Neural crest cell (in vitro differentiated cells): Measurements from ENCODE around the gene GNAQ. TPM values are rescaled to one million over a fixed set of nuclear protein-coding genes. Genes with fewer than 3 reads are reported as not detected.

Experiments used
- DNase-seq: peaks from one replicate; pipeline ENCODE4 v3.0.0; 2021; ENCODE audit warnings: low read depth, mixed read lengths, low spot score
- H3K27ac Mint-ChIP-seq: one replicate; pipeline ENCODE4 v1.8.0; 2021; ENCODE audit warnings: mild to moderate bottlenecking, mixed read lengths; ENCODE audit not compliant: unreplicated experiment
- H3K27me3 Mint-ChIP-seq: 2 replicates; pipeline ENCODE4 v1.8.0; 2021; ENCODE audit warnings: low read depth, mild to moderate bottlenecking, mixed read lengths
- H3K36me3 Mint-ChIP-seq: 2 replicates; pipeline ENCODE4 v1.8.0; 2021; ENCODE audit warnings: low read depth, mild to moderate bottlenecking, mixed read lengths
- H3K4me1 Mint-ChIP-seq: 2 replicates; pipeline ENCODE4 v1.8.0; 2021; ENCODE audit warnings: mixed read lengths
- H3K4me3 Mint-ChIP-seq: one replicate; pipeline ENCODE4 v1.8.0; 2021; ENCODE audit warnings: mild to moderate bottlenecking, mixed read lengths
- H3K9me3 Mint-ChIP-seq: 2 replicates; pipeline ENCODE4 v1.8.0; 2021; ENCODE audit warnings: mixed read lengths
- CTCF ChIP-seq: fragments of 200-600 bp; sonication (generic); conservative IDR thresholded peaks from 2 replicates; pipeline ENCODE4 v1.5.0; 2021; ENCODE audit warnings: antibody characterized with exemption, mild to moderate bottlenecking
- total RNA-seq: library from RNA; stranded (reverse); gene quantifications from 2 replicates; pipeline ENCODE4 v1.2.1, GENCODE V29; 2021

GNAQ gene
- total RNA-seq, 1 donor from 2014 or later: 53.3 TPM

DNA sequence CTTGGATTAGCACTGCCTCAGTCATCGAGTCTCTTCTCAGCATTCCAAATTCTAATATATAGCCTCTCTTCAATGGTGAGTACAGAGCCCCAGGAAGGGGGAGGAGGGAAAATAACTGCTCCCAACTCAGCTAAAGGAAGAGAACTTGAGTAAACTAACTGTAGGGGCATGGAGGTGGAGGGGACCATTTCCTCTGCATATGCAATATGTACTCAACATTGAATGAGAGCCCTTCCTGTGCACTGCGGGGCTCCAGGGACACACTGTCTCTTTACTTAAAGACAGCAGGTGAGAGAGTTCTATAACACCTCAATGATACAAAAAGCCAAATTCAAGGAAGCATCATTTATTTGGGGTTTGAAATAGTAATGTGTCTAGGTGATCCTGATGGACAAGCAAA, 75.1 kb downstream of the GNAQ start:
- TF ChIP-seq CTCF: no peak
- Mint-ChIP-seq H3K4me1 (peaks cover 37% of the 10 kb centered on the region), H3K27ac (no peak overlapping the region), H3K27me3 (no peaks in the 10 kb centered on the region), H3K36me3 (no peaks in the 10 kb centered on the region), H3K4me3 (no peak overlapping the region), H3K9me3 (no peaks in the 10 kb centered on the region)
- DNase-seq: no peak

DNA sequence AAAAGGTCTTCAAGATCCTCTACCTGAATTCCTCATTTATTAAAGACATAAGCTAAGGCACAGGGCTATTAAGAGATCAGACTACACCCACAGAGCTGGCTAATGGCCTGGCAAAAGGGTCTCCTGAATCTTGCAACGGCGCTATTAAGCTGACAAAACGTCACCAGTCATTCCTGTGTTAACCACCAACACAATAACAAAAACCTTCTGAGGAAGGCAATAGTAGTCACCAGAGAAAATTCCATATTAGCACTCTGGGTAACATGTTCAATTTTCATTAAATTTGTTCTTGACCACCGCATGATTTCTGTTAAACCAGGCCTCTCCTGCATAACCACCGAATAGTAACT, 77.0 kb downstream of the GNAQ start:
- DNase-seq: no peak
- Mint-ChIP-seq H3K4me1 (peaks cover 32% of the 10 kb centered on the region), H3K9me3 (no peaks in the 10 kb centered on the region), H3K27me3 (no peaks in the 10 kb centered on the region), H3K36me3 (no peaks in the 10 kb centered on the region), H3K4me3 (no peak overlapping the region), H3K27ac (no peak overlapping the region)
- TF ChIP-seq CTCF: no peak

DNA sequence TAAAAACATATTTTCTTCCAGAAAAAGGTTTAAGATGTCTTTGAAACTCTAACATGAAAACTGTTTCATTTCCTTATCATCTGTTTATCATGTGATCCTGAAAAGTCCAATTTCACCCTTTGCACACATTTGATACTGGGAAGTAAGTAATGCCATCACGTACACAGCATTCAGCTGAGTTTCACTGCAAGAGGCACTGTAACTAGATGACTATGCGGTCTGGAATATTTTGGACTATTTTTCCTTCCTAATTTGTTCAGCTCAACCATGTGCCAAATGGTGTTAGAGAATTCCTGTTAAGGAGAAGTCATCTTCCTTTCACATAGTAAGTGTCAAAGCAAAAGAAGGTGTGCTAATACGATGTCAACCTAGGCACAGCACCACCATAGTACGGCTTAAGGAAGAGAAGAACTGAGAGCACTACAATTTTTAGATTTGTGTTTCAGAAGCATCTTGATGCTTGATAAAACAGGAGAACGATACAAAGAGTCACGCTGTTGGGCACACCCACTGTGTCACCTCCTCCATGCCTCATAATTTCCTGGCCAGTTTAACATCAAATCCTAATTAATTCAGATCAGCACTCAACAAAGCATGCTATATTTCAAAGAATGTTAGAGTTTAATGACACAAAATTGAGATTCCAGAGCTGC, 77.5 kb downstream of the GNAQ start:
- Mint-ChIP-seq H3K36me3 (no peaks in the 10 kb centered on the region), H3K27me3 (no peaks in the 10 kb centered on the region), H3K9me3 (no peaks in the 10 kb centered on the region), H3K4me1 (peaks cover 32% of the 10 kb centered on the region), H3K27ac (no peak overlapping the region), H3K4me3 (no peak overlapping the region)
- TF ChIP-seq CTCF: no peak
- DNase-seq: no peak

GRCh38 chr9:77953590-77953989, 78.0 kb downstream of the GNAQ start:
- H3K36me3 Mint-ChIP-seq: no peaks in the 10 kb centered on the region
- no peaks in the 10 kb centered on the region for H3K9me3 Mint-ChIP-seq
- no peak for TF ChIP-seq CTCF
- H3K27ac Mint-ChIP-seq: no peak overlapping the region
- peaks cover 32% of the 10 kb centered on the region for H3K4me1 Mint-ChIP-seq
- no peak for DNase-seq
- H3K4me3 Mint-ChIP-seq: no peak overlapping the region
- no peaks in the 10 kb centered on the region for H3K27me3 Mint-ChIP-seq

DNA sequence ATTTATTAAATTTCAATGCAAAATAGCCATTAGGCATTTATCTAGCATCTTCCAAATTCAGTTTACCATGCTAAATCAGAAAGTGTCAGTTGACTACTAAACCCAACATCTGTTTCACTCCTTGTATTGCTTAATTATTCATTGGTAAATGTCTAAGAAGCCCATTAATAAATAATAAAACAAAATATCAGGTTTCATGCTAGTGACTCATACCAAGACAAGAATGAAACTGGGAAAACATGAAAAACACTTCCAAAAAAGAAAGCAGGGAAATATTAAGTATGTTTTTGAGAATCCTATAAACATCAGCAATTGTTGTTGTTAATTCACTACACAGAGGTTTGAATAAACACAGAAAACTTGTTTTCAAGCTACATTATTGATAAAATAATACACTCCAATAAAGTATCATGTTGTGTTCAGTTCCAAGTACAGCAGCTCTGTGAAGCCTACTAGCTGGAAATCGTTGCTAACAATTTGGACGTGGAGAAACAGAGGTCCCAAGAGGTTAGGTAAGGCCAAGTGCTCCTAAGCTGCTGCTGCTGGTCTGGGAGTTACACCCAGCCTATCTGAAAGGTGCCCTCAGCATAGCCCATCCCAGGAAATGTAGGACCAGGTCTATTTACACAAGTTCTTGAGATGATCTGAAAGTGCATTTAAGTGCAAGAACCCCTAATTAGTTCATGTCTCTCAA, 78.8 kb downstream of the GNAQ start:
- H3K27ac Mint-ChIP-seq: no peak overlapping the region
- H3K4me3 Mint-ChIP-seq: no peak overlapping the region
- DNase-seq: no peak
- no peaks in the 10 kb centered on the region for H3K36me3 Mint-ChIP-seq
- no peaks in the 10 kb centered on the region for H3K27me3 Mint-ChIP-seq
- H3K4me1 Mint-ChIP-seq: peaks cover 29% of the 10 kb centered on the region
- TF ChIP-seq CTCF: no peak
- H3K9me3 Mint-ChIP-seq: no peaks in the 10 kb centered on the region
